H1 (cell line): ENCODE measurements around the gene ZMAT5.

ENCODE experiments used
- CTCF ChIP-seq, 3 experiments: IDR thresholded peaks; 1 replicate in 2 of 3; 2 replicates in 1 of 3; pipeline versions ENCODE4 v1.5.1 to v1.6.1; 2011; ENCODE audit warnings: low read length in 3 of 3, mild to moderate bottlenecking in 3 of 3, inconsistent platforms in 2 of 3, low read depth in 1 of 3, moderate library complexity in 1 of 3; ENCODE audit not compliant: insufficient read depth in 1 of 3; ENCODE audit errors: control extremely low read depth in 1 of 3
- E2F6 ChIP-seq: IDR thresholded peaks from 2 replicates; pipeline ENCODE4 v1.6.1; 2012; ENCODE audit warnings: inconsistent platforms
- JUND ChIP-seq: IDR thresholded peaks from 2 replicates; pipeline ENCODE4 v1.6.1; 2011; ENCODE audit warnings: mild to moderate bottlenecking, improper control_type of control experiment, low read length
- KDM1A ChIP-seq: fragments of 200-600, 300-600 bp; sonication (generic); IDR thresholded peaks from 2 replicates; pipeline ENCODE4 v1.7.1; 2016; ENCODE audit warnings: mild to moderate bottlenecking, low read length, borderline replicate concordance
- MAX ChIP-seq: IDR thresholded peaks from 2 replicates; pipeline ENCODE4 v1.6.1; 2012; ENCODE audit warnings: inconsistent platforms
- POLR2A ChIP-seq, 2 experiments: IDR thresholded peaks; 1 replicate in 1 of 2; 2 replicates in 1 of 2; pipeline ENCODE4 v1.6.1; 2011; ENCODE audit warnings: low read depth in 2 of 2, low read length in 2 of 2, mild to moderate bottlenecking in 2 of 2; ENCODE audit errors: control extremely low read depth in 1 of 2
- POLR2AphosphoS5 ChIP-seq: IDR thresholded peaks from 2 replicates; pipeline ENCODE4 v1.6.1; 2011; ENCODE audit warnings: low read depth, low read length
- RAD21 ChIP-seq, 2 experiments: IDR thresholded peaks in 1 of 2; conservative IDR thresholded peaks in 1 of 2; 2 replicates each; pipeline ENCODE4 v1.6.1; 2011; ENCODE audit warnings: low read depth in 2 of 2, low read length in 2 of 2, improper control_type of control experiment in 1 of 2, inconsistent platforms in 1 of 2, mild to moderate bottlenecking in 1 of 2, moderate library complexity in 1 of 2
- RBBP5 ChIP-seq: IDR thresholded peaks from 2 replicates; pipeline ENCODE4 v1.7.1; 2012; ENCODE audit warnings: low read depth, mild to moderate bottlenecking, inconsistent platforms, low read length, moderate library complexity, borderline replicate concordance
- RXRA ChIP-seq: IDR thresholded peaks from 2 replicates; pipeline ENCODE4 v1.6.1; 2011; ENCODE audit warnings: low read depth, mild to moderate bottlenecking, low read length, moderate library complexity; ENCODE audit not compliant: insufficient read depth
- SUZ12 ChIP-seq: fragments of 200-600 bp; sonication (generic); IDR thresholded peaks from 2 replicates; pipeline ENCODE4 v1.6.1; 2012; ENCODE audit warnings: mild to moderate bottlenecking, inconsistent platforms, low read length, moderate library complexity, mixed read lengths
- TEAD4 ChIP-seq: IDR thresholded peaks from 2 replicates; pipeline ENCODE4 v1.6.1; 2012; ENCODE audit warnings: low read depth, low read length, inconsistent platforms, mixed read lengths
- USF2 ChIP-seq: IDR thresholded peaks from 2 replicates; pipeline ENCODE4 v1.6.1; 2011; ENCODE audit warnings: low read length, improper control_type of control experiment
- YY1 ChIP-seq: IDR thresholded peaks from 2 replicates; pipeline ENCODE4 v1.6.1; 2011; ENCODE audit warnings: low read depth, mild to moderate bottlenecking, low read length

GRCh38 chr22:29798318-29798717 lies 31.5 kb upstream of the ZMAT5 start:
- TF ChIP-seq CTCF (IDR thresholded peaks at IDR 0.05; ENCODE audit: control extremely low read depth in 1 of 3, insufficient read depth in 1 of 3, low read depth in 1 of 3, low read length in 3 of 3) = no peak
- TF ChIP-seq RAD21 (IDR thresholded peaks at IDR 0.05 in 1 of 2, conservative IDR thresholded peaks at IDR 0.05 in 1 of 2; ENCODE audit: low read depth in 2 of 2, low read length in 2 of 2) = no peak
- TF ChIP-seq MAX = no peak
- no peak for TF ChIP-seq POLR2A (IDR thresholded peaks at IDR 0.05; ENCODE audit: control extremely low read depth in 1 of 2, low read depth in 2 of 2, low read length in 2 of 2)
- no peak for TF ChIP-seq YY1
- TF ChIP-seq RBBP5 = no peak
- no peak for TF ChIP-seq E2F6
- no peak for TF ChIP-seq POLR2AphosphoS5
- no peak for TF ChIP-seq SUZ12
- no peak for TF ChIP-seq RXRA
- TF ChIP-seq TEAD4 = no peak
- no peak for TF ChIP-seq KDM1A
- TF ChIP-seq JUND = no peak
- no peak for TF ChIP-seq USF2
